ENCODE results near the gene HECW1.

The HECW1 gene

DNA sequence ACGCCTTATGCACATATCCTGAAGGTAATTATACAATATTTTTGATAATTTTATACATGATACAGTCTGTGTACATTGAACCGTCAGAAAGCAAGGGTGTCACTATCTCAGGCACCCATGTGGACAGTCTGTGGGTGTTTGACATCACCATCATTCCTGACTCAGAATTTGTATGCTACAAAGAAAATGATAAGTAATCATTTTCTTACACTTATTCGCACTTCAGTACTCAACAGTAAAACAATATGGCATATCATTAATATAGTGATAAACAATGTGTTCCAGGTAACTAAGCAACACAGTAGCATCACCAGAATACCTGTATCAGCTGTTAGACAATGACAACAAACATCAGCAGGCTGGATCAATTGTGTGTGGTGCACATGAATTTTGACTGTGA lies 17.9 kb downstream of the HECW1 start:
- ATAC-seq, result no peak
- TF ChIP-seq ZNF565 (CRISPR knock-in tag; conservative IDR thresholded peaks at IDR 0.05; ENCODE audit: low read depth) (no peak), PPARA (CRISPR knock-in tag; IDR thresholded peaks at IDR 0.05; ENCODE audit: borderline replicate concordance) (no peak), ESRRG (CRISPR knock-in tag; IDR thresholded peaks at IDR 0.05) (no peak), SNAI2 (CRISPR knock-in tag; IDR thresholded peaks at IDR 0.05) (no peak), OSR1 (CRISPR knock-in tag; IDR thresholded peaks at IDR 0.05) (no peak), TCF4 (CRISPR knock-in tag; IDR thresholded peaks at IDR 0.05; ENCODE audit: borderline replicate concordance) (no peak), ARNTL (CRISPR knock-in tag; IDR thresholded peaks at IDR 0.05; ENCODE audit: borderline replicate concordance, low read depth) (no peak), CSDC2 (CRISPR knock-in tag; IDR thresholded peaks at IDR 0.05) (no peak), ZNF70 (CRISPR knock-in tag; IDR thresholded peaks at IDR 0.05) (no peak), ZFP30 (CRISPR knock-in tag; IDR thresholded peaks at IDR 0.05) (no peak)
- TF ChIP-seq, protein P1, sequence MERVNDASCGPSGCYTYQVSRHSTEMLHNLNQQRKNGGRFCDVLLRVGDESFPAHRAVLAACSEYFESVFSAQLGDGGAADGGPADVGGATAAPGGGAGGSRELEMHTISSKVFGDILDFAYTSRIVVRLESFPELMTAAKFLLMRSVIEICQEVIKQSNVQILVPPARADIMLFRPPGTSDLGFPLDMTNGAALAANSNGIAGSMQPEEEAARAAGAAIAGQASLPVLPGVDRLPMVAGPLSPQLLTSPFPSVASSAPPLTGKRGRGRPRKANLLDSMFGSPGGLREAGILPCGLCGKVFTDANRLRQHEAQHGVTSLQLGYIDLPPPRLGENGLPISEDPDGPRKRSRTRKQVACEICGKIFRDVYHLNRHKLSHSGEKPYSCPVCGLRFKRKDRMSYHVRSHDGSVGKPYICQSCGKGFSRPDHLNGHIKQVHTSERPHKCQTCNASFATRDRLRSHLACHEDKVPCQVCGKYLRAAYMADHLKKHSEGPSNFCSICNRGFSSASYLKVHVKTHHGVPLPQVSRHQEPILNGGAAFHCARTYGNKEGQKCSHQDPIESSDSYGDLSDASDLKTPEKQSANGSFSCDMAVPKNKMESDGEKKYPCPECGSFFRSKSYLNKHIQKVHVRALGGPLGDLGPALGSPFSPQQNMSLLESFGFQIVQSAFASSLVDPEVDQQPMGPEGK (CRISPR knock-in tag; IDR thresholded peaks at IDR 0.05; ENCODE audit: borderline replicate concordance), result no peak
- TF ChIP-seq, protein P2, sequence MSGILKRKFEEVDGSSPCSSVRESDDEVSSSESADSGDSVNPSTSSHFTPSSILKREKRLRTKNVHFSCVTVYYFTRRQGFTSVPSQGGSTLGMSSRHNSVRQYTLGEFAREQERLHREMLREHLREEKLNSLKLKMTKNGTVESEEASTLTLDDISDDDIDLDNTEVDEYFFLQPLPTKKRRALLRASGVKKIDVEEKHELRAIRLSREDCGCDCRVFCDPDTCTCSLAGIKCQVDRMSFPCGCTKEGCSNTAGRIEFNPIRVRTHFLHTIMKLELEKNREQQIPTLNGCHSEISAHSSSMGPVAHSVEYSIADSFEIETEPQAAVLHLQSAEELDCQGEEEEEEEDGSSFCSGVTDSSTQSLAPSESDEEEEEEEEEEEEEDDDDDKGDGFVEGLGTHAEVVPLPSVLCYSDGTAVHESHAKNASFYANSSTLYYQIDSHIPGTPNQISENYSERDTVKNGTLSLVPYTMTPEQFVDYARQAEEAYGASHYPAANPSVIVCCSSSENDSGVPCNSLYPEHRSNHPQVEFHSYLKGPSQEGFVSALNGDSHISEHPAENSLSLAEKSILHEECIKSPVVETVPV (CRISPR knock-in tag; IDR thresholded peaks at IDR 0.05), result no peak
- TF ChIP-seq, protein P3, sequence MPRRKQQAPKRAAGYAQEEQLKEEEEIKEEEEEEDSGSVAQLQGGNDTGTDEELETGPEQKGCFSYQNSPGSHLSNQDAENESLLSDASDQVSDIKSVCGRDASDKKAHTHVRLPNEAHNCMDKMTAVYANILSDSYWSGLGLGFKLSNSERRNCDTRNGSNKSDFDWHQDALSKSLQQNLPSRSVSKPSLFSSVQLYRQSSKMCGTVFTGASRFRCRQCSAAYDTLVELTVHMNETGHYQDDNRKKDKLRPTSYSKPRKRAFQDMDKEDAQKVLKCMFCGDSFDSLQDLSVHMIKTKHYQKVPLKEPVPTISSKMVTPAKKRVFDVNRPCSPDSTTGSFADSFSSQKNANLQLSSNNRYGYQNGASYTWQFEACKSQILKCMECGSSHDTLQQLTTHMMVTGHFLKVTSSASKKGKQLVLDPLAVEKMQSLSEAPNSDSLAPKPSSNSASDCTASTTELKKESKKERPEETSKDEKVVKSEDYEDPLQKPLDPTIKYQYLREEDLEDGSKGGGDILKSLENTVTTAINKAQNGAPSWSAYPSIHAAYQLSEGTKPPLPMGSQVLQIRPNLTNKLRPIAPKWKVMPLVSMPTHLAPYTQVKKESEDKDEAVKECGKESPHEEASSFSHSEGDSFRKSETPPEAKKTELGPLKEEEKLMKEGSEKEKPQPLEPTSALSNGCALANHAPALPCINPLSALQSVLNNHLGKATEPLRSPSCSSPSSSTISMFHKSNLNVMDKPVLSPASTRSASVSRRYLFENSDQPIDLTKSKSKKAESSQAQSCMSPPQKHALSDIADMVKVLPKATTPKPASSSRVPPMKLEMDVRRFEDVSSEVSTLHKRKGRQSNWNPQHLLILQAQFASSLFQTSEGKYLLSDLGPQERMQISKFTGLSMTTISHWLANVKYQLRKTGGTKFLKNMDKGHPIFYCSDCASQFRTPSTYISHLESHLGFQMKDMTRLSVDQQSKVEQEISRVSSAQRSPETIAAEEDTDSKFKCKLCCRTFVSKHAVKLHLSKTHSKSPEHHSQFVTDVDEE (CRISPR knock-in tag; IDR thresholded peaks at IDR 0.05), result no peak

DNA sequence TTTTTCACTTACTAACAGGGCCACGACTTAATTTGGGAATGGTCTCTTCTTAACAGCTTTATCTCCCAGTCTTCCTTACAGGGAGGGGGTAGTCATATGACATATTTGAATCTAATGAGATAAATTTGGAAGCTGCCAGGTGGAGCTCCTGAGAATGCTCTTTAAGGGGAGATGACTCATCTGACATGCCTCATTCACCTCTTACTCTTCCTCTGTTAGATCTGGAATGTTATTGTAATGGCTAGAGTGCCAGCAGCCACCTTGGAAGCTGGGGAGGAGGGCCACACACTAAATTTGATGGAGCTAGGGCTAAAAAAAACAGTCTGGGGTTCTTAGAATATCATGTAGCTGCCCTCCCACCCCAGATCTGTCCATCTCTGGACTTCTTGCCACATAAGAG lies 22.7 kb downstream of the HECW1 start:
- ATAC-seq, result no peak
- TF ChIP-seq PPARA (CRISPR knock-in tag; IDR thresholded peaks at IDR 0.05; ENCODE audit: borderline replicate concordance) (no peak), ZNF565 (CRISPR knock-in tag; conservative IDR thresholded peaks at IDR 0.05; ENCODE audit: low read depth) (no peak), BACH2 (CRISPR knock-in tag; IDR thresholded peaks at IDR 0.05; ENCODE audit: borderline replicate concordance) (no peak), ZC3H10 (CRISPR knock-in tag; IDR thresholded peaks at IDR 0.05) (no peak), TOX (CRISPR knock-in tag; IDR thresholded peaks at IDR 0.05; ENCODE audit: borderline replicate concordance) (no peak), ZNF8 (CRISPR knock-in tag; IDR thresholded peaks at IDR 0.05) (no peak), RARB (CRISPR knock-in tag; IDR thresholded peaks at IDR 0.05) (no peak), GLIS3 (CRISPR knock-in tag; IDR thresholded peaks at IDR 0.05) (no peak), ZNF70 (CRISPR knock-in tag; IDR thresholded peaks at IDR 0.05) (no peak), ARNTL (CRISPR knock-in tag; IDR thresholded peaks at IDR 0.05; ENCODE audit: borderline replicate concordance, low read depth) (no peak), ESRRG (CRISPR knock-in tag; IDR thresholded peaks at IDR 0.05) (no peak), TCF4 (CRISPR knock-in tag; IDR thresholded peaks at IDR 0.05; ENCODE audit: borderline replicate concordance) (no peak), ZFP30 (CRISPR knock-in tag; IDR thresholded peaks at IDR 0.05) (no peak), CSDC2 (CRISPR knock-in tag; IDR thresholded peaks at IDR 0.05) (no peak)
- TF ChIP-seq, protein P1 (CRISPR knock-in tag; IDR thresholded peaks at IDR 0.05; ENCODE audit: borderline replicate concordance), result no peak
- TF ChIP-seq, protein P3 (CRISPR knock-in tag; IDR thresholded peaks at IDR 0.05), result no peak
- TF ChIP-seq, protein P4, sequence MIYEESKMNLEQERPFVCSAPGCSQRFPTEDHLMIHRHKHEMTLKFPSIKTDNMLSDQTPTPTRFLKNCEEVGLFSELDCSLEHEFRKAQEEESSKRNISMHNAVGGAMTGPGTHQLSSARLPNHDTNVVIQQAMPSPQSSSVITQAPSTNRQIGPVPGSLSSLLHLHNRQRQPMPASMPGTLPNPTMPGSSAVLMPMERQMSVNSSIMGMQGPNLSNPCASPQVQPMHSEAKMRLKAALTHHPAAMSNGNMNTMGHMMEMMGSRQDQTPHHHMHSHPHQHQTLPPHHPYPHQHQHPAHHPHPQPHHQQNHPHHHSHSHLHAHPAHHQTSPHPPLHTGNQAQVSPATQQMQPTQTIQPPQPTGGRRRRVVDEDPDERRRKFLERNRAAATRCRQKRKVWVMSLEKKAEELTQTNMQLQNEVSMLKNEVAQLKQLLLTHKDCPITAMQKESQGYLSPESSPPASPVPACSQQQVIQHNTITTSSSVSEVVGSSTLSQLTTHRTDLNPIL (CRISPR knock-in tag; IDR thresholded peaks at IDR 0.05; ENCODE audit: low read depth), result no peak
- TF ChIP-seq, protein P2 (CRISPR knock-in tag; IDR thresholded peaks at IDR 0.05), result no peak
- TF ChIP-seq, protein P5, sequence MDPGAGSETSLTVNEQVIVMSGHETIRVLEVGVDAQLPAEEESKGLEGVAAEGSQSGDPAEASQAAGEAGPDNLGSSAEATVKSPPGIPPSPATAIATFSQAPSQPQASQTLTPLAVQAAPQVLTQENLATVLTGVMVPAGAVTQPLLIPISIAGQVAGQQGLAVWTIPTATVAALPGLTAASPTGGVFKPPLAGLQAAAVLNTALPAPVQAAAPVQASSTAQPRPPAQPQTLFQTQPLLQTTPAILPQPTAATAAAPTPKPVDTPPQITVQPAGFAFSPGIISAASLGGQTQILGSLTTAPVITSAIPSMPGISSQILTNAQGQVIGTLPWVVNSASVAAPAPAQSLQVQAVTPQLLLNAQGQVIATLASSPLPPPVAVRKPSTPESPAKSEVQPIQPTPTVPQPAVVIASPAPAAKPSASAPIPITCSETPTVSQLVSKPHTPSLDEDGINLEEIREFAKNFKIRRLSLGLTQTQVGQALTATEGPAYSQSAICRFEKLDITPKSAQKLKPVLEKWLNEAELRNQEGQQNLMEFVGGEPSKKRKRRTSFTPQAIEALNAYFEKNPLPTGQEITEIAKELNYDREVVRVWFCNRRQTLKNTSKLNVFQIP (CRISPR knock-in tag; IDR thresholded peaks at IDR 0.05; ENCODE audit: borderline replicate concordance, low read depth), result no peak

Measured in SK-N-SH treated with all-trans-retinoic acid at 6 μM for 48 hours (cell line).